ENCODE measurements around the gene PBX4.

The PBX4 gene

GRCh38 chr19:19538061-19538784, 80.3 kb downstream of the PBX4 start, which contains the start of gene CILP2 (continued):
- TF ChIP-seq PATZ1 (tag by site-specific recombination; IDR thresholded peaks at IDR 0.05) (peak; percentile 70), OSR2 (tag by site-specific recombination; IDR thresholded peaks at IDR 0.05) (no peak)

DNA sequence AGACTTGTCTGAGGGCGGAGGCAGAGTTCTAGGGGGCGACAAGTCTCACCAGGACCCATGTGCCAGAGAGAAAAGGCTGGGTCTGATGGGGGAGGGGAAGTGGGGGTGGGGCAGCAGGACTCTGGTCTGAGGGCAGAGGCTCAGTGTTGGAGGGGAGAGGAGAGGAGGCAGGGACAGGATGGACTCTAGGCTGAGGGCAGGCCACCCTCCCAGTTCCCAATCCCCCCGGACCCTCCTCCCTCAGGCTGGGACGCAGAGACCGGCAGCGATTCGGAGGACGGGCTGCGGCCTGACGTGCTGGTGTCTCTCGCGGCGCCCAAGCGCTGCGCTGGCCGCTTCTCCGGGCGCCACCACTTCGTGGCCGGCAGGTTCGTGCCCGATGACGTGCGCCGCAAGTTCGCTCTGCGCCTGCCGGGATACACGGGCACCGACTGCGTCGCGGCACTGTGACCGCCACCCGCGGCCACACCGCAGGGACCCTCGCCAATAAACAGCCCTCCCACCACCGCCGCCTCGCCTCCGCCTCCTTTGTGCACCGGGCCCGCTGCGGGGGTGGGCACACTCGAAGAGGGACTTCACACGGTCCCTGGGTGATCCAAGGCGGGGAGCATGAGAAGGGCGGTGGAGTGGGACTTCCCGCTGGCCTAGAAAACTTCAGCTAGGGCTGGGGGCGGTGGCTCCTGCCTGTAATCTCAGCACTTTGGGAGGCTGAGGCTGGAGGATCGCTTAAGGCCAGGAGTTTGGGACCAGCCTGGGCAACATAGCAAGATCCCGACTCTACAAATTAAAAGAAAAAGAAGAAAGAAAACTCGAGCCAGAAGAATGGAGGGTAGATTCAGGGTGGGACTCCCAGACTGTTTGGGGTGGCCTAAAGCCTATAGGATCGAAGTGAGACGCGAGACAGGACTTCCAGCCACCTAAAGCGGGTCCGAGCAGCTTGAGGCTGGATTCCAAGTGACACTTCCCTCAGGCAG, 81.1 kb downstream of the PBX4 start:
- POLR2A ChIA-PET = no interaction called here
- CTCF ChIA-PET = no interaction called here
- no peak overlapping the region for H3K27ac ChIP-seq (ENCODE audit: extremely low read depth, low read depth, low read length)
- H3K9me3 ChIP-seq (ENCODE audit: control insufficient read depth, insufficient read depth, low read depth, low read length) = no peaks in the 10 kb centered on the region
- peak; percentile 96 for TF ChIP-seq ZNF121 (tag by site-specific recombination; IDR thresholded peaks at IDR 0.05)
- no peak for TF ChIP-seq KLF7 (tag by site-specific recombination; IDR thresholded peaks at IDR 0.05; ENCODE audit: borderline replicate concordance)
- no peak for TF ChIP-seq REPIN1 (tag by site-specific recombination; IDR thresholded peaks at IDR 0.05; ENCODE audit: low read depth)
- H3K36me3 ChIP-seq (ENCODE audit: control insufficient read depth in 2 of 2, insufficient read depth in 1 of 2, low read length in 2 of 2) = peaks cover 5 to 18% of the 10 kb centered on the region in 2 experiments; a peak in 1 of 3 replicates
- H3K4me3 ChIP-seq (ENCODE audit: low read depth, low read length) = no peak overlapping the region
- H3K4me1 ChIP-seq (ENCODE audit: control insufficient read depth, insufficient read depth, low read length) = no peaks in the 10 kb centered on the region; the same call in 1 of the 2 replicates

GRCh38 chr19:19535311-19536191, 82.9 kb downstream of the PBX4 start:
- peaks cover 10 to 24% of the 10 kb centered on the region in 2 experiments; a peak in 1 of 3 replicates for H3K36me3 ChIP-seq (ENCODE audit: control insufficient read depth in 2 of 2, insufficient read depth in 1 of 2, low read length in 2 of 2)
- TF ChIP-seq OVOL3 (tag by site-specific recombination; IDR thresholded peaks at IDR 0.05) (no peak), GLIS1 (tag by site-specific recombination; IDR thresholded peaks at IDR 0.05) (0 out of 2 replicates have a peak, but pooled peaks have one; percentile 34)
- no peaks in the 10 kb centered on the region for H3K9me3 ChIP-seq (ENCODE audit: control insufficient read depth, insufficient read depth, low read depth, low read length)
- POLR2A ChIA-PET = interaction anchor here (1.2 to 1.7 kb wide), 2 partner anchors 14 to 19 kb away, joined by 4 to 5 read pairs; no protein-coding TSS in a partner anchor
- CTCF ChIA-PET = interaction anchor here (1.3 to 7.3 kb wide), 2 partner anchors 18 to 108 kb away, joined by 5 to 75 read pairs; partner anchors contain the start of gene GMIP
- H3K27ac ChIP-seq (ENCODE audit: extremely low read depth, low read depth, low read length) = no peak overlapping the region
- no peak overlapping the region for H3K4me3 ChIP-seq (ENCODE audit: low read depth, low read length)
- no peaks in the 10 kb centered on the region; the same call in 1 of the 2 replicates for H3K4me1 ChIP-seq (ENCODE audit: control insufficient read depth, insufficient read depth, low read length)

DNA sequence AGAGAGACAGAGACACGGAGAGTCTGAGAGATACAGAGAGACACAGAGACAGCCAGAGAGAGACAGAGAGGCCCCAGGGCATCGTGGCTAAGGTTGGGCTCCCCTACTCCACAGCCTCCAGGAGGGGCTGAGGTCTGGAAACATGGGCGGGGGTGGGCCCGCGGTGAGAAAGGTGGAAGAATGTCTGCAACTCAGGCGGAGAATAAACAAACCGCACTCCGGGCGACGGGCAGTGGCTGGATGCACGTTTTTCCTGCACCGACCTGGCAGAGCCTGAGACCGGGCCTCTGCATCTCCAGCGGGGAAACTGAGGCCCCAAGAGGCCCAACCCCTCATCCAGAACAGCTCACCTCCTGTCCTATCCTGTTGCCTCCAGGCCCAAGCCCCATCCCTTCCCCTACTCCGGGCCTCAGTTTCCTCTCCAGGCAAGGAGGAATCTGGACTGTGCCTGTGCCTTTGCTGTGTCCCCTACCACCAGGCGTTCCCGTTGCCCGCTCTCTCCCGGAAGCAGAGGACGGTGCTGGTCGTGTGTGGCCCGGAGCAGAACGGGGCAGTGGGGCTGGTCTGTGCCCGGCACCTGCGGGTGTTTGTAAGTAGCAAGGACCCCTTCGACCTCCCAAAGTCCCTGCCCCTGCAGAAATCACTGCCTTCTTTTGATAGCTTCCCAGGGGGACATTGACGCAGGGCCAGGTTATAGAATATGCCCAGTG, 83.8 kb downstream of the PBX4 start:
- no peak overlapping the region for H3K27ac ChIP-seq (ENCODE audit: extremely low read depth, low read depth, low read length)
- no peaks in the 10 kb centered on the region; the same call in 1 of the 2 replicates for H3K4me1 ChIP-seq (ENCODE audit: control insufficient read depth, insufficient read depth, low read length)
- H3K9me3 ChIP-seq (ENCODE audit: control insufficient read depth, insufficient read depth, low read depth, low read length) = no peaks in the 10 kb centered on the region
- H3K36me3 ChIP-seq (ENCODE audit: control insufficient read depth in 2 of 2, insufficient read depth in 1 of 2, low read length in 2 of 2) = peaks cover 10 to 29% of the 10 kb centered on the region in 2 experiments; a peak in 1 of 3 replicates
- ChIA-PET POLR2A (interaction anchor here (1.2 to 1.7 kb wide), 2 partner anchors 15 to 20 kb away, joined by 4 to 5 read pairs; no protein-coding TSS in a partner anchor), CTCF (interaction anchor here (1.3 to 7.3 kb wide), 2 partner anchors 19 to 109 kb away, joined by 5 to 75 read pairs; partner anchors contain the start of gene GMIP)
- H3K4me3 ChIP-seq (ENCODE audit: low read depth, low read length) = no peak overlapping the region
- TF ChIP-seq ZNF302 (tag by site-specific recombination; IDR thresholded peaks at IDR 0.05; ENCODE audit: low read depth) = no peak
- TF ChIP-seq, protein P1, sequence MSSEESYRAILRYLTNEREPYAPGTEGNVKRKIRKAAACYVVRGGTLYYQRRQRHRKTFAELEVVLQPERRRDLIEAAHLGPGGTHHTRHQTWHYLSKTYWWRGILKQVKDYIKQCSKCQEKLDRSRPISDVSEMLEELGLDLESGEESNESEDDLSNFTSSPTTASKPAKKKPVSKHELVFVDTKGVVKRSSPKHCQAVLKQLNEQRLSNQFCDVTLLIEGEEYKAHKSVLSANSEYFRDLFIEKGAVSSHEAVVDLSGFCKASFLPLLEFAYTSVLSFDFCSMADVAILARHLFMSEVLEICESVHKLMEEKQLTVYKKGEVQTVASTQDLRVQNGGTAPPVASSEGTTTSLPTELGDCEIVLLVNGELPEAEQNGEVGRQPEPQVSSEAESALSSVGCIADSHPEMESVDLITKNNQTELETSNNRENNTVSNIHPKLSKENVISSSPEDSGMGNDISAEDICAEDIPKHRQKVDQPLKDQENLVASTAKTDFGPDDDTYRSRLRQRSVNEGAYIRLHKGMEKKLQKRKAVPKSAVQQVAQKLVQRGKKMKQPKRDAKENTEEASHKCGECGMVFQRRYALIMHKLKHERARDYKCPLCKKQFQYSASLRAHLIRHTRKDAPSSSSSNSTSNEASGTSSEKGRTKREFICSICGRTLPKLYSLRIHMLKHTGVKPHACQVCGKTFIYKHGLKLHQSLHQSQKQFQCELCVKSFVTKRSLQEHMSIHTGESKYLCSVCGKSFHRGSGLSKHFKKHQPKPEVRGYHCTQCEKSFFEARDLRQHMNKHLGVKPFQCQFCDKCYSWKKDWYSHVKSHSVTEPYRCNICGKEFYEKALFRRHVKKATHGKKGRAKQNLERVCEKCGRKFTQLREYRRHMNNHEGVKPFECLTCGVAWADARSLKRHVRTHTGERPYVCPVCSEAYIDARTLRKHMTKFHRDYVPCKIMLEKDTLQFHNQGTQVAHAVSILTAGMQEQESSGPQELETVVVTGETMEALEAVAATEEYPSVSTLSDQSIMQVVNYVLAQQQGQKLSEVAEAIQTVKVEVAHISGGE (tag by site-specific recombination; conservative IDR thresholded peaks at IDR 0.05; ENCODE audit: low read depth) = no peak
- TF ChIP-seq ZNF561 (tag by site-specific recombination; IDR thresholded peaks at IDR 0.05; ENCODE audit: borderline replicate concordance) = no peak
- no peak for TF ChIP-seq ZSCAN30 (tag by site-specific recombination; IDR thresholded peaks at IDR 0.05)
- no peak for TF ChIP-seq ZFHX2 (tag by site-specific recombination; conservative IDR thresholded peaks at IDR 0.05)
- no peak for TF ChIP-seq ZNF274 (IDR thresholded peaks at IDR 0.05; ENCODE audit: low read length)
- TF ChIP-seq ZNF274 (tag by site-specific recombination; IDR thresholded peaks at IDR 0.05; ENCODE audit: borderline replicate concordance) = no peak
- TF ChIP-seq ZNF433 (tag by site-specific recombination; IDR thresholded peaks at IDR 0.05; ENCODE audit: low read depth) = no peak
- no peak for TF ChIP-seq TCF7L2 (IDR thresholded peaks at IDR 0.05; ENCODE audit: borderline replicate concordance, low read depth, low read length)
- no peak for TF ChIP-seq BCL11B (tag by site-specific recombination; IDR thresholded peaks at IDR 0.05; ENCODE audit: low read depth)
- TF ChIP-seq WT1 (tag by site-specific recombination; IDR thresholded peaks at IDR 0.05) = no peak
